DOHH2 (cell line): ENCODE results near the gene YIPF2.

ENCODE experiments used
- EZH2phosphoT487 ChIP-seq: fragments of 200-600 bp; sonication (generic); IDR thresholded peaks from 2 replicates; pipeline ENCODE4 v1.6.1; 2017; ENCODE audit warnings: borderline replicate concordance, mild to moderate bottlenecking, antibody characterized with exemption, low read length, moderate library complexity, mixed read lengths
- TF ChIP-seq, protein P1 (sequence below): fragments of 200-600 bp; sonication (generic); IDR thresholded peaks from one replicate; pipeline ENCODE4 v1.5.1; 2014; ENCODE audit warnings: antibody characterized with exemption, mild to moderate bottlenecking, low read depth, low read length; ENCODE audit not compliant: poor library complexity, severe bottlenecking

- TF ChIP-seq, protein P1, sequence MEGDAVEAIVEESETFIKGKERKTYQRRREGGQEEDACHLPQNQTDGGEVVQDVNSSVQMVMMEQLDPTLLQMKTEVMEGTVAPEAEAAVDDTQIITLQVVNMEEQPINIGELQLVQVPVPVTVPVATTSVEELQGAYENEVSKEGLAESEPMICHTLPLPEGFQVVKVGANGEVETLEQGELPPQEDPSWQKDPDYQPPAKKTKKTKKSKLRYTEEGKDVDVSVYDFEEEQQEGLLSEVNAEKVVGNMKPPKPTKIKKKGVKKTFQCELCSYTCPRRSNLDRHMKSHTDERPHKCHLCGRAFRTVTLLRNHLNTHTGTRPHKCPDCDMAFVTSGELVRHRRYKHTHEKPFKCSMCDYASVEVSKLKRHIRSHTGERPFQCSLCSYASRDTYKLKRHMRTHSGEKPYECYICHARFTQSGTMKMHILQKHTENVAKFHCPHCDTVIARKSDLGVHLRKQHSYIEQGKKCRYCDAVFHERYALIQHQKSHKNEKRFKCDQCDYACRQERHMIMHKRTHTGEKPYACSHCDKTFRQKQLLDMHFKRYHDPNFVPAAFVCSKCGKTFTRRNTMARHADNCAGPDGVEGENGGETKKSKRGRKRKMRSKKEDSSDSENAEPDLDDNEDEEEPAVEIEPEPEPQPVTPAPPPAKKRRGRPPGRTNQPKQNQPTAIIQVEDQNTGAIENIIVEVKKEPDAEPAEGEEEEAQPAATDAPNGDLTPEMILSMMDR: no peak
- no peak for TF ChIP-seq EZH2phosphoT487
Observed at GRCh38 chr19:10908380-10908960, 20.0 kb downstream of the YIPF2 start.
